Measurements from ENCODE around the gene GPR25.

GPR25 gene

GRCh38 chr1:200872446-200873115, at the start of gene GPR25:
Gene GPR25, plus strand, starts transcription at chr1:200872981. Its CDS starts 57 bp downstream, at chr1:200873038.
- no peak for DNase-seq

GRCh38 chr1:200831091-200831490, 41.7 kb upstream of the GPR25 start:
- DNase-seq, result no peak

- no peak for DNase-seq
These were observed 38.4 kb upstream of the GPR25 start for GRCh38 chr1:200834383-200834782.

- no peak for DNase-seq
These were observed 36.6 kb upstream of the GPR25 start for GRCh38 chr1:200836213-200836612.

- no peak for DNase-seq
These were observed 34.7 kb upstream of the GPR25 start for GRCh38 chr1:200837931-200838571.

GRCh38 chr1:200838676-200839445, 33.9 kb upstream of the GPR25 start:
- no peak for DNase-seq

- no peak for DNase-seq
These were observed 27.4 kb upstream of the GPR25 start for GRCh38 chr1:200845360-200845759.

GRCh38 chr1:200846398-200846797, 26.4 kb upstream of the GPR25 start:
- no peak for DNase-seq

GRCh38 chr1:200849430-200849829, 23.4 kb upstream of the GPR25 start:
- DNase-seq, result no peak

GRCh38 chr1:200850554-200850953, 22.2 kb upstream of the GPR25 start:
- DNase-seq, result no peak

- DNase-seq, result no peak
These were observed 15.9 kb upstream of the GPR25 start for GRCh38 chr1:200856716-200857357.

GRCh38 chr1:200857804-200858203, 15.0 kb upstream of the GPR25 start:
- no peak for DNase-seq

GRCh38 chr1:200861937-200862647, 10.7 kb upstream of the GPR25 start:
- DNase-seq, result no peak

- no peak for DNase-seq
These were observed 9.9 kb upstream of the GPR25 start for GRCh38 chr1:200862713-200863415.

GRCh38 chr1:200866116-200866515, 6.7 kb upstream of the GPR25 start:
- DNase-seq, result no peak

- no peak for DNase-seq
These were observed 6.3 kb upstream of the GPR25 start for GRCh38 chr1:200866521-200866920.

GRCh38 chr1:200867018-200867811, 5.6 kb upstream of the GPR25 start:
- DNase-seq, result no peak

- DNase-seq, result no peak
These were observed 3.4 kb upstream of the GPR25 start for GRCh38 chr1:200869376-200869752.

GRCh38 chr1:200869753-200870391, 2.9 kb upstream of the GPR25 start:
- DNase-seq, result no peak

GRCh38 chr1:200873116-200873670, 412 bp downstream of the GPR25 start:
- no peak for DNase-seq
